ENCODE results near the gene PACS1. TPM values are rescaled to one million over a fixed set of nuclear protein-coding genes. Genes with fewer than 3 reads are reported as not detected.
"Not testable (repeated sequence)": the region's sequence is repeated elsewhere in the genome, so short reads cannot be mapped to it uniquely, and the experiment has no call there.

Gene PACS1
- total RNA-seq, 6 experiments from 2014 or later = 82.8 to 114 (median 91.8) TPM

GRCh38 chr11:66248903-66249302, 178.8 kb downstream of the PACS1 start:
- peaks cover 11% of the 10 kb centered on the region for H3K27me3 Mint-ChIP-seq (ENCODE audit: insufficient read depth)
- no peak for TF ChIP-seq CTCF (IDR thresholded peaks at IDR 0.05)
- H3K27ac Mint-ChIP-seq = no peak overlapping the region
- no peak for DNase-seq
- H3K4me1 Mint-ChIP-seq (ENCODE audit: low read depth) = no peaks in the 10 kb centered on the region
- H3K9me3 Mint-ChIP-seq = no peaks in the 10 kb centered on the region
- peaks cover 17% of the 10 kb centered on the region for H3K36me3 Mint-ChIP-seq (ENCODE audit: low read depth)
- H3K4me3 Mint-ChIP-seq = no peak overlapping the region

- no peak overlapping the region for H3K27ac Mint-ChIP-seq
- TF ChIP-seq CTCF (IDR thresholded peaks at IDR 0.05) = no peak
- DNase-seq = no peak
Observed at GRCh38 chr11:66251809-66252208, 181.7 kb downstream of the PACS1 start.

GRCh38 chr11:66253081-66253480, 183.0 kb downstream of the PACS1 start:
- H3K4me3 Mint-ChIP-seq; H3K27ac Mint-ChIP-seq; H3K9me3 Mint-ChIP-seq; H3K4me1 Mint-ChIP-seq (ENCODE audit: low read depth); DNase-seq: not testable (repeated sequence)
- Mint-ChIP-seq H3K27me3 (ENCODE audit: insufficient read depth) (peaks cover 16% of the 10 kb centered on the region), H3K36me3 (ENCODE audit: low read depth) (peaks cover 17% of the 10 kb centered on the region)

More at GRCh38 chr11:66251809-66252208, 181.7 kb downstream of the PACS1 start:
- Mint-ChIP-seq H3K27me3 (ENCODE audit: insufficient read depth) (peaks cover 18% of the 10 kb centered on the region), H3K4me3 (no peak overlapping the region), H3K4me1 (ENCODE audit: low read depth) (peaks cover 4% of the 10 kb centered on the region), H3K36me3 (ENCODE audit: low read depth) (peaks cover 17% of the 10 kb centered on the region), H3K9me3 (no peaks in the 10 kb centered on the region)

- Mint-ChIP-seq H3K4me1 (ENCODE audit: low read depth) (peaks cover 24% of the 10 kb centered on the region), H3K36me3 (ENCODE audit: low read depth) (peaks cover 12% of the 10 kb centered on the region), H3K9me3 (no peaks in the 10 kb centered on the region), H3K27me3 (ENCODE audit: insufficient read depth) (peaks cover 18% of the 10 kb centered on the region), H3K4me3 (peak overlapping the region; percentile 89), H3K27ac (peak overlapping the region; percentile 11)
- peak; percentile 52 for TF ChIP-seq CTCF (IDR thresholded peaks at IDR 0.05)
- DNase-seq = no peak
Observed at GRCh38 chr11:66258473-66258893, 188.4 kb downstream of the PACS1 start.

- no peak for TF ChIP-seq CTCF (IDR thresholded peaks at IDR 0.05)
- Mint-ChIP-seq H3K36me3 (ENCODE audit: low read depth) (peaks cover 9% of the 10 kb centered on the region), H3K9me3 (no peaks in the 10 kb centered on the region), H3K4me1 (ENCODE audit: low read depth) (peaks cover 24% of the 10 kb centered on the region), H3K27ac (peak overlapping the region; percentile 5; the same call in 1 of the 2 replicates), H3K27me3 (ENCODE audit: insufficient read depth) (peaks cover 16% of the 10 kb centered on the region), H3K4me3 (peak overlapping the region; percentile 89)
- DNase-seq = no peak
Observed at GRCh38 chr11:66259225-66259624, 189.2 kb downstream of the PACS1 start.

- Mint-ChIP-seq H3K4me1 (ENCODE audit: low read depth) (peaks cover 24% of the 10 kb centered on the region), H3K27me3 (ENCODE audit: insufficient read depth) (peaks cover 16% of the 10 kb centered on the region), H3K36me3 (ENCODE audit: low read depth) (peaks cover 9% of the 10 kb centered on the region), H3K27ac (peak overlapping the region; percentile 5; the same call in 1 of the 2 replicates), H3K4me3 (no peak overlapping the region), H3K9me3 (no peaks in the 10 kb centered on the region)
- TF ChIP-seq CTCF (IDR thresholded peaks at IDR 0.05) = no peak
- no peak for DNase-seq
Observed at GRCh38 chr11:66259956-66260355, 189.9 kb downstream of the PACS1 start.

Measured in HFFc6 (cell line).